Smooth muscle cell (in vitro differentiated cells): ENCODE data around the gene UBAP1L. TPM values are rescaled to one million over a fixed set of nuclear protein-coding genes. Genes with fewer than 3 reads are reported as not detected.

Source experiments
- DNase-seq: peaks from one replicate; lab custom pipeline; 2025; ENCODE audit not compliant: unreplicated experiment; lab: John Stamatoyannopoulos, UW
- H2AFZ ChIP-seq: fragments of 200-600 bp; sonication (generic); 2 replicates; pipeline ENCODE4 v1.6.0; 2016; ENCODE audit warnings: antibody characterized with exemption, low read depth, mild to moderate bottlenecking
- H3F3A ChIP-seq: fragments of 200-600 bp; sonication (generic); 2 replicates; pipeline ENCODE4 v1.6.0; 2017; ENCODE audit warnings: antibody characterized with exemption, low read depth
- H3K27ac ChIP-seq: fragments of 200-600 bp; sonication (generic); 2 replicates; pipeline ENCODE4 v1.5.1; 2016; ENCODE audit warnings: low read depth, mild to moderate bottlenecking
- H3K27me3 ChIP-seq: fragments of 200-600 bp; sonication (generic); 2 replicates; pipeline ENCODE4 v1.6.1; 2016; ENCODE audit warnings: low read depth, mild to moderate bottlenecking
- H3K36me3 ChIP-seq: fragments of 200-600 bp; sonication (generic); 2 replicates; pipeline ENCODE4 v1.5.1; 2016; ENCODE audit warnings: low read depth
- H3K4me1 ChIP-seq: fragments of 200-600 bp; sonication (generic); 2 replicates; pipeline ENCODE4 v1.5.1; 2016; ENCODE audit warnings: low read depth
- H3K4me2 ChIP-seq: fragments of 200-600 bp; sonication (generic); 2 replicates; pipeline ENCODE4 v1.6.0; 2016; ENCODE audit warnings: mild to moderate bottlenecking
- H3K4me3 ChIP-seq: fragments of 200-600 bp; sonication (generic); 2 replicates; pipeline ENCODE4 v1.5.1; 2016; ENCODE audit warnings: mild to moderate bottlenecking
- H3K79me2 ChIP-seq: fragments of 200-600 bp; sonication (generic); 2 replicates; pipeline ENCODE4 v1.6.0; 2016; ENCODE audit warnings: low read depth, mild to moderate bottlenecking
- H3K9ac ChIP-seq: fragments of 200-600 bp; sonication (generic); 2 replicates; pipeline ENCODE4 v1.6.0; 2016; ENCODE audit warnings: low read depth
- H3K9me3 ChIP-seq: fragments of 200-600 bp; sonication (generic); replicated peaks from 2 replicates; pipeline ENCODE4 v1.5.1; 2016; ENCODE audit warnings: low read depth
- H4K20me1 ChIP-seq: fragments of 200-600 bp; sonication (generic); 2 replicates; pipeline ENCODE4 v1.6.0; 2016; ENCODE audit warnings: low read depth
- CTCF ChIP-seq: fragments of 200-600 bp; sonication (generic); IDR thresholded peaks from 2 replicates; pipeline ENCODE4 v1.5.1; 2017; ENCODE audit warnings: borderline replicate concordance, mild to moderate bottlenecking, antibody characterized with exemption; ENCODE audit not compliant: insufficient read depth, poor library complexity, severe bottlenecking
- WGBS: methylation state at CpG from one replicate; pipeline ENCODE4 v1.1.7; 2016; ENCODE audit warnings: low lambda C conversion rate; 5-methylcytosine and 5-hydroxymethylcytosine counted together
- polyA plus RNA-seq: library from polyadenylated mRNA; unstranded; fragments of >200 nt; fragmentation: Nextera tagmentation; extraction: Ambion mirVana; gene quantifications from 2 replicates; pipeline ENCODE4 v1.2.1, GENCODE V29; 2016
- total RNA-seq: library from RNA; depleted of rRNA; stranded (reverse); fragments of >200 nt; gene quantifications from 2 replicates; pipeline ENCODE4 v1.2.3, GENCODE V29; 2014

Gene UBAP1L
- 0.90 and 1.0 TPM in 2 replicates for total RNA-seq
- 1.2 and 3.1 TPM in 2 replicates for polyA plus RNA-seq

- WGBS = 91% methylated on average over 2 of the region's 2 CpGs
Measured at GRCh38 chr15:65115086-65115485, at the start of gene UBAP1L. TSS of gene UBAP1L (minus strand) at chr15:65115200. CDS start at chr15:65106215, 8,985 bp downstream.

GRCh38 chr15:65164139-65164538, 49.1 kb upstream of the UBAP1L start:
- no peak for TF ChIP-seq CTCF
- Histone ChIP-seq H3K27me3 (no peaks in the 10 kb centered on the region), H3K79me2 (peaks cover 29% of the 10 kb centered on the region), H3K27ac (no peak overlapping the region), H3K36me3 (peaks cover 15% of the 10 kb centered on the region), H3K4me3 (no peak overlapping the region), H3K4me1 (no peaks in the 10 kb centered on the region), H4K20me1 (peaks cover 62% of the 10 kb centered on the region), H2AFZ (no peak overlapping the region), H3K9ac (no peak overlapping the region), H3F3A (no peaks in the 10 kb centered on the region), H3K9me3 (no peaks in the 10 kb centered on the region), H3K4me2 (no peak overlapping the region)
- 97% methylated on average over 1 of the region's 1 CpG for WGBS
- DNase-seq = no peak

More at GRCh38 chr15:65115086-65115485, at the start of gene UBAP1L:
- Histone ChIP-seq H3K4me2 (no peak within 1 kb of the TSS), H2AFZ (no peak within 1 kb of the TSS), H3K4me1 (no peaks in the 10 kb centered on the region), H3K27me3 (no peaks in the 10 kb centered on the region), H3K9ac (no peak within 1 kb of the TSS), H3F3A (peaks cover 24% of the 10 kb centered on the region), H3K4me3 (no peak within 1 kb of the TSS), H3K27ac (no peak within 1 kb of the TSS), H3K36me3 (peaks cover 28% of the 10 kb centered on the region), H4K20me1 (peaks cover 14% of the 10 kb centered on the region), H3K9me3 (no peaks in the 10 kb centered on the region), H3K79me2 (no peaks in the 10 kb centered on the region)
- no peak for DNase-seq
- no peak for TF ChIP-seq CTCF

- Histone ChIP-seq H3K79me2 (peaks cover 28% of the 10 kb centered on the region), H4K20me1 (peaks cover 62% of the 10 kb centered on the region), H3K27ac (no peak overlapping the region), H3K9ac (no peak overlapping the region), H3K27me3 (no peaks in the 10 kb centered on the region), H3K4me1 (no peaks in the 10 kb centered on the region), H3F3A (no peaks in the 10 kb centered on the region), H3K4me2 (no peak overlapping the region), H3K4me3 (no peak overlapping the region), H3K36me3 (peaks cover 24% of the 10 kb centered on the region), H3K9me3 (no peaks in the 10 kb centered on the region), H2AFZ (no peak overlapping the region)
- 86% methylated on average over 4 of the region's 4 CpGs for WGBS
- no peak for DNase-seq
- TF ChIP-seq CTCF = no peak
Measured at GRCh38 chr15:65163041-65163440, 48.0 kb upstream of the UBAP1L start.

GRCh38 chr15:65156692-65157091, 41.7 kb upstream of the UBAP1L start:
- no peak overlapping the region for H3K27ac ChIP-seq
- H2AFZ ChIP-seq = no peak overlapping the region
- no peak for TF ChIP-seq CTCF
- no peaks in the 10 kb centered on the region for H3K9me3 ChIP-seq
- WGBS = 95% methylated on average over 5 of the region's 5 CpGs
- no peaks in the 10 kb centered on the region for H3K27me3 ChIP-seq
- no peak overlapping the region for H3K4me3 ChIP-seq
- no peak for DNase-seq
- H3K4me1 ChIP-seq = no peaks in the 10 kb centered on the region
- no peaks in the 10 kb centered on the region for H3F3A ChIP-seq
- H3K9ac ChIP-seq = no peak overlapping the region
- peaks cover 15% of the 10 kb centered on the region for H4K20me1 ChIP-seq
- no peak overlapping the region for H3K4me2 ChIP-seq
- peaks cover 58% of the 10 kb centered on the region for H3K36me3 ChIP-seq
- peaks cover 10% of the 10 kb centered on the region for H3K79me2 ChIP-seq
